GM11168 (cell line): Measurements from ENCODE around the gene RASGRF1.

Experiments
- in situ Hi-C: fragments of 300-500 bp; cut with MboI; formaldehyde crosslinking; loops from one replicate; pipeline ENCODE4 v1.12.0; 2022; ENCODE audit warnings: low sequenced_read_pairs; ENCODE audit not compliant: unreplicated experiment

The RASGRF1 gene

GRCh38 chr15:79073336-79073735 is 17.2 kb downstream of the RASGRF1 start:
- in situ Hi-C loops: no loop called here

- in situ Hi-C loops: no loop called here
These were observed 18.7 kb downstream of the RASGRF1 start for GRCh38 chr15:79071901-79072300.

- in situ Hi-C loops: no loop called here
These were observed 21.8 kb downstream of the RASGRF1 start for GRCh38 chr15:79068790-79069189.

- in situ Hi-C loops: no loop called here
These were observed 22.6 kb downstream of the RASGRF1 start for GRCh38 chr15:79067969-79068368.

DNA sequence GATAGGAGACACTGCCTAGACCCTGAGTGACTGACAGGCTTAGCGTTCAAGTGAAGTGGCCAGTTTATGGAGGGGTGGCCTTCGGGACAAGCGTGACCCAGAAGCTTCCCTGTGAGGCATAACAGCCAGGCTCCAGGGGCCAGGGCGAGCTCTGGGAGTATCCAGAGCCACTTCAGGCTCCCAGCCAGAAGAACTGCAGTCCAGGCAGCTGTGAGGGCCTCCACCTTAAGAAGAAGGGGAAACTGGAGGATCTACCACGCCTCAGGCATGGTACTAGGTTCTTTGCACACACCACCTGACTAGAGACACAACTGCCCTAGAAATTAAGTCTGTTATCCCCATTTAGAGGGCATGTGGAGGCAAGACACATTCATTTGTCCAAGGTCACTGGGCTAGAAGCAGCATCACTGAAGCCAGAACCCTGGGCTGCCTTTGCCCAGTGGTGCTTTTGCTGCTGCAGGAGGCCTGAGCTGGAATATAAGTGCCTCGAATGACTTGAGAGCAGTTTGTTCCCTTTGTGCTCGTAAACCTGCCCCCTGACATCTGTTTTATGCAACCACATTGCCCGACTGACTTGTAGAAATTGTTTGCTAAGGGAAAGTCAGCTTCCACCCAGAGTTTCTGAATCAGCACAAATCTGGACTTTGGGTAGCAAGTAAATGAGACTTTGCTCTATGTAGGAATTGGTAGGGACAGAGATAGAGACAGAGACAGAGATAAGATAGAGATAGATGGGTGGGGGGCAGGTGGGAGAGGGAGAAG is 23.3 kb downstream of the RASGRF1 start:
- in situ Hi-C loops: no loop called here

GRCh38 chr15:79066391-79067071 is 24.0 kb downstream of the RASGRF1 start:
- in situ Hi-C loops: no loop called here

DNA sequence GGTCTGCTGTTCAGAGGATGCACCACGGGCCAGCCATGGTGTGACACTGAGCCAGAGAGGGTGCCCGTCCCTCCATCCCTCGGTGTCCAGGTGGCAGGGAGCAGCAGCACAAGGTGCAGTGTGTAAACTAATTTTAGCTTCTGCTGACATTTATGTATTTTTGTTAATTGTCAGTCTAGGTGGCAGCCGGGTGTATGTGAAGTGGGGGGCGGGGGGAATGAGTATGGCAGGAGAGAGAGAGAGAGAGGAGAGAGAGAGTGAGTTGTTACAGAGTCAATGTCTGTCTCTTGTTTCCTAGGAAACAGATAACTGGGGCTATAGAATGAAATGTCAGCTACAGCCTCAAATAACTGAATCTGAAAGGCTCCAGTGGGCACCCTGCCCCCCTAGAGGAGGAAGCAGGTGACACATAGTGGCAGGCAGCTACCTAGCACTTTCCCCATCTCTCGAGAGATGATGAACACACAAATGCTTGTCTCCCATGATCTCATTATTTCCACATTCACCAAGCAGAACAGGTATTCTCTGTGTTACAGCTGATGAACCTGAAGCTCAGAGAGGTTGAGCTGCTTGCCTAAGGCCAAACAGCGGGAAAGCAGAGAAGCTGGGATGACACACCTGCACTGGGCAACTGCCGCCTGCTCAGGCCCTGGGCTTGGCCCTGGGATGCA is 24.7 kb downstream of the RASGRF1 start:
- in situ Hi-C loops: no loop called here

GRCh38 chr15:79065361-79065705 is 25.2 kb downstream of the RASGRF1 start:
- in situ Hi-C loops: no loop called here

DNA sequence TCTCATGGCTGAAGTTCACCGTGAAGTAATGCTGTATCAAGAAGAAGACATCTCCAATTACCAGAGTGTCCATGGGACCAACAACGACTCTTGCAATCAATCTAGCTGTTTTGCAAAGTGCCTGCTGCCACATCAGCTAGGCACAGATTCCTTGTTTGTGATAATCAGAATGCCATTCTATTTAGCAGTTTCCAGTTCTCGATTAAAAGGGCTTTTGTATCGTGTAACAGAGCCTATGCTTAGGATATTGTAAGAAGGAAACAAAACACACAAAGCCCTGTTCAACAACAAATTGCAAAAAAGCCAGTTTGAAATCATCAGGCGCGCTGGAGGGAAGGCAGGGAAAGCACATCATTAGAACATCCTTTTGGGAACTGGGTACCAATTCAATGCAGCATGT is 26.1 kb downstream of the RASGRF1 start:
- in situ Hi-C loops: no loop called here

DNA sequence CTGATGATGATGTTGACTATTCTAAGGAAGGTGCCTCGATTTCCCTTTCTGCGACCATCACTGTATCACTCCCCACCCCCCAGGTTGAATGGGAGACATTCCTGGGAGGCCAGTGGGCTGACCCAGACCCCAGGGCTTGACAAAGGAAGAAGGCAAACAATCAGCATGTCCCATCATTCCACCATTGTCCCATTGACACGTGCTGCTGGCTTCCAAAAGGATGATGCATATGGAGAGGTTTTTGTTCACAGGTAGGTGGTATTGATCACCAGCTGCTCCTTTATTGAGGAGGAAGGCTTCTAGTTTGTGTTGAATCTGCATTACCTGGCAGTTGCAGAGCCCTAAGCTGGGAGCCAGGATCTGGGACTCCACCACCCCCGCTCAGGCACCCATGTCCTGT is 30.4 kb downstream of the RASGRF1 start:
- in situ Hi-C loops: no loop called here

- in situ Hi-C loops: no loop called here
These were observed 31.5 kb downstream of the RASGRF1 start for GRCh38 chr15:79059081-79059572.

DNA sequence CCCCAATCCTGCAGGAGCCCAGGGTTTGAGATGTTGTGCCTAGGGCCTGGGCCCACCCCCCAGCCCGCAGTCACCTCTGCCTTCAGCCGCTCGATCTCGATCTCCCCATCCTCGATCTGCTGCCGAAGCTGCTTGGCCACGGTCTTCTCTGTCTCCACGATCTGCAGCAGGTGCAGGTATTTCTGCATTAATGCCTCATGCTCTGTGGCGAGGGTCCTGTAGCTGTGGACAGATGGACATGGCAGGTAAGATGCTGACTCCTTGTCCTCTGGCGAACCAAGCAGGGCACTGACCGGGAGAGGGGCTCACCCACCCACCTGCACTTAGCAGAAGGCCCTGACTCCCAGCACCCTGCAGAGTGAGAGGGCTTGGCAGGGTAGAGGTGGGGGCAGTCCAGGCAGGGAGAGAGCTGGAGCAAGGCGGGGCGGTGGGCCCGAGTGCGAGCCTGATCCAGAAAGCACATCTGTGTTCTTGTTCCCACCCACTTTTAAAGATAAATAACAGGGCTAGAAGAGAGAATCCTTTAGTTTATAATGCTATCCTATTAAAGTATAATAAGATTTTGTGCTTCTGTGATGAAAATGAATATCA is 32.2 kb downstream of the RASGRF1 start:
- in situ Hi-C loops: no loop called here

DNA sequence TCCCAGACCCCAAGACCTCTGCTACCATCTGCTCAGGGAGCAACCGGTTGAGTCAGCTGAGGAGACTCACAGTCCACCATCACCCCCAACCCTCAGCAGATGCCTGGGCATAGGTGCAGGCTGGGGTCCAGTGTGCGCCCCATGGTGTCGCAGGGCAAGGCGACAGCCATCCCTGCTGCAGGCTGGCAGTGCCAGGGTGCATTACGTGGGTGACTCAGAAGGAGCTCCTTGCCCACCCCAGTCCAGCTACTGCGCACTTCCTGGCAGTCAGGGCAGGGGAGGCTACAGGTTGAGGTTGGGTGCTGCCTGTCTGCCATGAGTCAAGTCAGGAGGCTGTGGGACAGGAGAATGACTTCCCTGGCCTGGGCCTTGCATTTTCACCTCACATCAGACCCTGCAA is 33.5 kb downstream of the RASGRF1 start:
- in situ Hi-C loops: no loop called here

GRCh38 chr15:79054350-79054749 is 36.2 kb downstream of the RASGRF1 start:
- in situ Hi-C loops: no loop called here

GRCh38 chr15:79053894-79054293 is 36.7 kb downstream of the RASGRF1 start:
- in situ Hi-C loops: no loop called here

DNA sequence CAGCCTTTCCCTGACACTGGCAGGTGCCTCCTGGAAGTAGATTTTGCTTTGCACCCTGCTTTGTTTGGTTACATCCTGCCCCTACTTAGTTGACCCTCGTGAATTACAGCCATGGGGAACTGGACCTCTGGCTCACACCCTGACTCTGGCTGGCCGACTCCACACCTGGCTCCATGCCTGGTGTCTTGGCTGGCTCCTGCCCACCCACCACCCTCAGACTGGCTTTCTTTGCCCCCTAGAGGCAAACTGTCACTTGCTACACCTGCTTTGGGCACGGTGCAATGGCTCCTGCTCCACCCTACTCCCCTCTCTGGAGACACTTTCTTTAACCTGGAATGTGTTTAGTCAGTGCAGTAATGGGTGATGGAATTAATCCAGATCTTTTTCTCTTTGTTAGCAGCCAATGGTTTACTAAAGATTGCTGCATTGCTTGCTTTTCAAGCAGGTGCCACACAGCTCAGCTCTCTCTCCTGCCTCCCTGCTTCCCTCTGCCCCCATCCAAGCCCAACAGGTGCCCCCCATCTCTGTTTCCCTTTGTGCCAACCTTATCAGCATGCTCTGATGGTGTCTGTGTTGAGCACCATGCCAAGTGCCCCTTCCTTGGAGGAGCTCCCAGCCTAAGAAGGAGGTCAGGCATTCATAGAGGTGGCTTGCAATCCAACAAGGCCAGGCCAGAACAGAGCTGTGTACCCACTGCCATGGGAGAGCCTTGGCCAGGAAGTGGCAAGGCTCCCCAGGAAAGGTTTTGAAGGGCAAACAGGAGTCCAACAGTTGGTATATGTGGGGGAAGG is 38.4 kb downstream of the RASGRF1 start:
- in situ Hi-C loops: no loop called here

- in situ Hi-C loops: no loop called here
These were observed 39.6 kb downstream of the RASGRF1 start for GRCh38 chr15:79051029-79051428.

DNA sequence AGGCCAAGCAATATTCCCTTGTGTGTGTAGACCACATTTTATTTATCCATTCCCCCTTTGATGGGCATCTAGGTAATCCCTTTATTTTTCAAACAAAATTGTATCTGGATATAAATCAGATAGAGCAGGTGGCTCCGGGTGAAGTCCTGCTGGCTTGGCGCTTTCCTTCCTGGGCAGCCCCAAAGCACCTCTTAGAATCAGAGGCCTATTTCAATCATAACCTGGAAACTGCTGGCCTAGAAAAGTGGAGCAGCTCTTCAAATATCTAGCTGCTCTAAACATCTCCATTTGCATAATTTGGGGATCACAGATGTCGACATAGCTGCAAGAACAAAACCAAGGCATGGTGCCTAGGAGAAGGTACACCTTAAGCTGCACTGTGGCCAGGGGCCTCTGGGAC is 40.2 kb downstream of the RASGRF1 start:
- in situ Hi-C loops: no loop called here

DNA sequence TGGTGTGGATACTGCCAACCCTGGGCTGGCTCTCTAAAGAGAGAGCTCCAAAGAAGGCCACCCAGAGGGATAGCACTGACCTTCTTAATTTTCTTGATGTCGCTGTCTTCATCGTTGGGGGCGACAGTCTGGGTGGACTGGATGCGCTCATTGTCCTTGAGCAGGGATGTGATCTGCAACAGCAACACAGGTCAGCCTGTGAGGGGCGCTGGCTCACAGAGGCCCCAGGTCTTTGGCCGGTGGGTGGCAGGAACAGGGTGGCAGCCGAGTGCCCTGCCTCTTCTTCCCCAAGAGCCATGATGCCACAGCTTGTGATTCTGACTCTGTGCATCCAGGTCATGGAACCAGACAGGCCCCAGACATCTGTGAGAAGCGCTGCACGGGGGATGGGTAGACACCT is 41.2 kb downstream of the RASGRF1 start:
- in situ Hi-C loops: no loop called here
